Mucosa of gallbladder (tissue), 1 donor: ENCODE results near the gene NTRK2. TPM values are rescaled to one million over a fixed set of nuclear protein-coding genes. Genes with fewer than 3 reads are reported as not detected.

ENCODE experiments used
- DNase-seq: peaks from one replicate; pipeline ENCODE4 v3.0.0-alpha.2; 2020; ENCODE audit warnings: low spot score
- total RNA-seq: library from RNA; stranded (reverse); gene quantifications from one replicate; pipeline ENCODE4 v1.2.1, GENCODE V29; 2021
- donor health status: DM: no; HTN: no; CAD: no.

The NTRK2 gene
- total RNA-seq, 1 donor from 2014 or later, result 33.2 TPM

DNA sequence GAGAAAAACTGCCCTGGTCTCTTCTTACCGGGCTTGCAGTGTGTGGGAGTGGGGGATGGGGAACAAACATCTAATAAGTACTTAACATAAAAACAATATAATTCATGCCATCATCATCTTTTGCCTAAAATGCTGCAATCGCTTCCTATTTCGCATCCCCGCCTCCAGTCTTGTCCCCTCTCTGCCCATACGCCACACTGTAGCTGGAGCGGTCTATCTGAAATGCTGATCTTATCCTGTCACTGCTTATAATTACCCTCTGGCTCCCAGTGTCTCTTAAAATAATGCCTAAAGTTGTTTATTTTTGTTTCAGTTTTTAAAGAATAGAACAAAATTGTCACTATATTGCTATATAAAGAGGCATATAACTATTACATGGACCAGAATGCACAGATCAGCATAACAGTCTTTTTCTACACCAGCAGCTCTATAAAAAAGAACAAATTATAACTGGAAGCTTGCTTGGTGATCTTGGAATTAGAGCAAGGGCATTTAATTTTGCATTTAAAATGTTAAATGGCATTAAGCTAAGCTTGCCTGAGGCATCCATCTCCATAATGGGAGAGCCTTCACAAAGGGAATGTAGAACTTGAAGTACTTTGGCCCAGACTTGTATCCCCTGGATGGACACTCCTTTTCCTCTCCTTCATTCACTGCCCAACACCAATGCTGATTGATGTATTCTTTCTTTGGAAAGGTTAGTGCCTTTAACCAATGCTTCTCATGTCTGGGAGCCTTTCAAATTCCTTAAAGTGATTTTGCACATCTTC lies 12.2 kb downstream of the NTRK2 start:
- DNase-seq, result no peak

- no peak for DNase-seq
These were observed 16.5 kb downstream of the NTRK2 start for GRCh38 chr9:84686068-84686467.

GRCh38 chr9:84688956-84689355 lies 19.4 kb downstream of the NTRK2 start:
- no peak for DNase-seq

DNA sequence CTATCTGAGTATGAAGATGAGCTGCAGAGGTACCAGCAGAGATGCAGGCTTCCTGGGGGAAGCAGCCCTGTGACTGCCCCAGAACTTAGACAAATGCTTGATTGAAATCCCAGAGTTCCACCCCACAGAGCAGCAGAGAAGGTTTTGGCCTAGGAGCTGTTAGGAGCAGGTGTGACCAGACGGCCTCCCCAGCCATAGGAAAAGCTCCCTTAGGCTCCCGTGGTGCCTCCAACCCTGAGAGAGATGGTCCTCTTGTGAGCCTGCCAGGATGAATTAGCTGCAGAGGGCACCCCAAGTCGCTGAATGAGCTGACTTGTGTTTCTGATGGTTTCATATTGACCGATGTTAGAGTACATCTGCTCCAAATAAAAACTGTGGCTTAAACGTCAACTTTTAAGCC lies 22.1 kb downstream of the NTRK2 start:
- DNase-seq, result no peak

GRCh38 chr9:84694248-84694647 lies 24.7 kb downstream of the NTRK2 start:
- no peak for DNase-seq

- DNase-seq, result no peak
These were observed 27.5 kb downstream of the NTRK2 start for GRCh38 chr9:84697042-84697441.

DNA sequence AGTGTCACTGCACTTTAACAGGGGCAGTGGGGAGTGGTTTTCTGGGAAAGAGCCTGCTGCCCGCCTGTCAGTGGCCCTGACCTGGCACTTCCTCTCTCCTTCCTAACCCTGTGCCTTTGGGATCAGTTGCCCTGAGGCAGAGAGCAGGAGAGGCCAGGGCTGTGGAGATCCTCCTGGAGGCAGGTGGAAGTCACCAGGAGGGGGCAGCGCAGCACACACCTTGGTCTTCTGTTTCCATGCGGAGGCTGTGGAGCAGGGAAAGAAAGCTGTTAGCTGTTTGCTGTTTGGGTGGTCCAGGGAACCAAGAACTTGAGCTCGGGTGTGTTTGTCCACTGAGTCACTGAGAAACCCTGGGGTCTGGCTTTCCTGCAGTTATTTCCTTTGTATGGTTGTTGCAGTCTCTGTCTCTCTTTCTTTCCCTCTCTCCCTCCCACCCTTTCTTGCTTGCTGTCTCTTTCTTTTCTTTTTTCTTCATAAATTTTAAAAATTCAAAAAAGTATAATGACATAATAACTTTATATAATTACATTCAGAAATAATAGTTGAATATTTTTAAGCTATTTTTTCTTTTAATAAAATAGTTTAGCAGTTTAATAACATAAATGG lies 28.1 kb downstream of the NTRK2 start:
- DNase-seq, result peak; percentile 68

DNA sequence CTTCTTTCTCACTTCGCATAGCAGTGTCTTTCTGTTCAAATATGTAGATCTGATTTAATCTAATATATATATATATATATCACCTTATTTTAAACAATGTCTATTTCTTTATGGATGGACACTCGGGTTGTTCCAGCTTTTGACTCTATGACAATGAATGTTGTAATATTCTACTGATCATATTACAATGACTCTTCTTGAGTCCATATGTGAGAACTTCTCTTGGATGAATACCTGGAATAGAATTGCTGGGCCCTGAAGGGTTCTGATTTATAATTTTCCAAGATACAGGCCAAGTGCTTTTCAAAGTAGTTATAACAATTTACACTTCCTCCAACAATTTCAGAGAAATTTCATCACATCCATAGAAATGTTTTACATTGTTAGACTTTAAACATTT lies 28.8 kb downstream of the NTRK2 start:
- DNase-seq, result no peak

- DNase-seq, result no peak
These were observed 30.5 kb downstream of the NTRK2 start for GRCh38 chr9:84699984-84700383.

DNA sequence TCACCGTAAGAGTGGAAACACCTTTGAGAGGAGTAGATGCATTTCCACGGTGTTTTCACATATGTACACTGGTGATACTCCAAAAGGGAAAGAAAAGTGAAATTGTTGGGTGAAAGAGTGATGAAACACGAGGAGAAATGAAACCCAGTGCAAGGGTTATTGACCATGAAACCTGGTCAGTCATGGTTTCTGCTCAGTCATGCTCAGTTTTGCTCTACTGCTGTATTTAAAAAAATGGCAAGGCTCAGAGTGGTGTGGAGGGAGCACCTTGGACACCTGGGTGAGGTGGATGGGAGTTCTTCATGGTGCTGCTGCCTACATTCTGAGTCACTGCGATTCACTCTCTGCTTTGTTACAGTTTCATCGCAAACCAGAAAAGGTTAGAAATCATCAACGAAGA lies 32.3 kb downstream of the NTRK2 start:
- no peak for DNase-seq

DNA sequence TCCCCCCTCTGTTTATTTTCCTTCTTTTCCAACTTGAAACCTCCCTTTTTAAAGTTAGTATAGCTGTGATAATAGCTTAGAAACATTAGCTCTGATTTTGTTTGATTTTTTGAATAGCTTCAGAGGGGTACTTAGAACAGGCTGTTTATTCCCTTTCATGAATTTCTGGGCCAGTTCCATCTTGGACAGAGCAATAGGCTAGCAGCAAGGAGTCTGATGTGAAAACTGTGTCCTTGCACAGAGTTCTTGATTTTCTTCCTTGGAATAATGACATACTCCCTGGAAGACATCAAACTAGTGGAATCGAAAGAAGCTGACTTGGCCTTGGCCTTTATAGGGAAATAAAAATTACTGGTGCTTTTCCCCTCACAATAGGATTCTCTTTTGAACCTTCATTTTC lies 32.9 kb downstream of the NTRK2 start:
- DNase-seq, result no peak

GRCh38 chr9:84703793-84704192 lies 34.3 kb downstream of the NTRK2 start:
- no peak for DNase-seq

- no peak for DNase-seq
These were observed 35.6 kb downstream of the NTRK2 start for GRCh38 chr9:84705128-84705527.

DNA sequence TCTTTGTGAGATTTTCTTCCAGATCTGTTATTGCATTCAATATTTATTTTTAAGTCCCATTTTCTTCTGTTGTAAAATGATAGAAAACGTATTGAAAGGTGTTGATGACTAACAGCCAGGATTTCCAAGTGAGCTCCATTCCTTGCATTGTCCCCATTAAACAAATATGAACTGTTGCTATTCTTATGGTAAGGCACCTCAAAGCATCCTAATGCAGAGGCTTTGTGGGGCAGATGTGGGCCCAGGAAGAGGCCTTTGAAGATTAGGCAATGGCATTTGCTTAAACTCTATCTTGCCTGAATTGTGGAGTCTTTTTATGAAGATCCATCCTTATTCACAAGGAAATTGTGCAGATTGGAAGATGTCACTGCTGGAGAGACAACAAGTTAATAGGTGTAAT lies 38.9 kb downstream of the NTRK2 start:
- no peak for DNase-seq

GRCh38 chr9:84709056-84709455 lies 39.5 kb downstream of the NTRK2 start:
- no peak for DNase-seq

GRCh38 chr9:84710701-84711397 lies 41.3 kb downstream of the NTRK2 start:
- DNase-seq, result no peak

- no peak for DNase-seq
These were observed 41.9 kb downstream of the NTRK2 start for GRCh38 chr9:84711398-84711777.

DNA sequence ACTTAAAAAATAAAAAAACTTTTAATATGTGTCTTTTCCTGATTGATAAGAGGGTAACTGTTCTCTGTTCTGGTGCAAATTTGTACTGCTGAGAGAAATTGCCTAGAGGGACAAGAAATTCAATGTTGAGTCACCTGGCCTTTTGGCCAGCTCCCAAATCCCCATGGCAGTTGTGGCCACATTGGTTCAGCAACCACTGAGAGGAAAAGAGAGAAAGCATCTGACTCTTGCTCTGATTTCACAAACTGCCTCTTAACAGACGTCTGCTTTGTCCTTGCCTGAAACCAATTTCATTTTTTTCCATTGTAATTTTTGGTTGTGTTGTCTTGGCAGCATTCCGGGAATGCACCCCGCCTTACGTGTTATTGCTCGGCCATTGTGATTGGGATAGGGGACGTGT lies 42.4 kb downstream of the NTRK2 start:
- no peak for DNase-seq

GRCh38 chr9:84716217-84716616 lies 46.7 kb downstream of the NTRK2 start:
- no peak for DNase-seq

- DNase-seq, result no peak
These were observed 48.9 kb downstream of the NTRK2 start for GRCh38 chr9:84718476-84718875.

- no peak for DNase-seq
These were observed 53.0 kb downstream of the NTRK2 start for GRCh38 chr9:84722388-84722989.

DNA sequence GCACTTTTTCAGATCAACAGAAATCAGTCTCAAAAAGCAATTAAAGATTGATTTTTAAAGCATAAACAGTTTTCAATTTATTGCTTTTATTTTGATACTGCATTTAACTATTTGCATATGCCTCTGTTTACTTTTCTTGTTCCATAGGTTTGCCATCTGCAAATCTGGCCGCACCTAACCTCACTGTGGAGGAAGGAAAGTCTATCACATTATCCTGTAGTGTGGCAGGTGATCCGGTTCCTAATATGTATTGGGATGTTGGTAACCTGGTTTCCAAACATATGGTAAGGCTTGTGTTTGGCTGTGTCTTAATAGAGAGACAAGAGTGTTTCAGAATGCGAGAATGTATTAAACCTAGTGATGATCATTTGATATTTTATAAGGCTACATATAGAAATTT lies 53.9 kb downstream of the NTRK2 start:
- no peak for DNase-seq

DNA sequence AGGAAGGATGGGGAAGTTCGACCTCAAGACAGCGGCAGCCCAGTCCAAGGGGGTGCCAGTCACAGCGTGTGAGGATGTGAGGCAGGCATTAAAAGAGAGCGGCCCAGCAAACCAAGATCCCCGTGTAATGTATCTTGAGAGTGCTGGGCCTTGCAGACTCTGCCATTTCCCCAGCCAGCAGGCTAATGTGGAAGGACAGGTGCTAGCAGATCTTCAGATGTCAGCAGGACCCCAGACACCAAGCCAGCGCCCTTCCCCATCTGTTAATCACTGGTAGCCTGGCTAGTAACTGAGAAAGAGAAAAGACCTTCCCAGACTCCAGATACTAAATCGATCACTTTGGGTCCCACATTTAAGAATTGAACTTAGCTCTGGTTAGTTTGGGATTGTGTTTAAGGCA lies 62.2 kb downstream of the NTRK2 start:
- no peak for DNase-seq
